Uterus (tissue), 2 donors: ENCODE data around the gene BLOC1S2.

Source experiments
- CTCF ChIP-seq, 4 experiments: fragments of 200-600 bp in 2 of 4; fragments of 450-650 bp in 2 of 4; sonication (generic) in 2 of 4; IDR thresholded peaks; one replicate each; pipeline ENCODE4 v1.5.1; 2016 to 2019; ENCODE audit warnings: antibody characterized with exemption in 4 of 4, mild to moderate bottlenecking in 2 of 4, moderate library complexity in 1 of 4
- POLR2A ChIP-seq, 2 donors: fragments of 450-650 bp; IDR thresholded peaks; one replicate each; pipeline ENCODE4 v1.6.1; 2016; ENCODE audit warnings: antibody characterized with exemption in 2 of 2, mild to moderate bottlenecking in 1 of 2, moderate library complexity in 1 of 2

GRCh38 chr10:100293066-100293465 is 6.6 kb upstream of the BLOC1S2 start:
- TF ChIP-seq CTCF (IDR thresholded peaks at IDR 0.05) = no peak
- no peak for TF ChIP-seq POLR2A (IDR thresholded peaks at IDR 0.05)
